Measurements from ENCODE around the gene UROC1. TPM values are rescaled to one million over a fixed set of nuclear protein-coding genes. Genes with fewer than 3 reads are reported as not detected.

The UROC1 gene
- total and polyA plus RNA-seq, 12 donors, result 0.01 TPM; not detected in 11

- intact Hi-C loops (cut with DNase I), result no loop called here
- TF ChIP-seq CTCF (IDR thresholded peaks at IDR 0.05), result no peak
- DNase-seq (no peak), ATAC-seq (no peak)
- H3K4me3 ChIP-seq, result no peak overlapping the region
- H3K4me1 ChIP-seq, result no peaks in the 10 kb centered on the region
- H3K27me3 ChIP-seq, result no peaks in the 10 kb centered on the region
- no peaks in the 10 kb centered on the region for H3K9me3 ChIP-seq
- no peak overlapping the region for H3K27ac ChIP-seq
- H3K36me3 ChIP-seq, result no peaks in the 10 kb centered on the region
- WGBS, 2 donors, result 72 to 78% methylated on average over 21 of the region's 21 CpGs
Observed at GRCh38 chr3:126496894-126497850, 20.4 kb downstream of the UROC1 start.

GRCh38 chr3:126495786-126496185 lies 21.8 kb downstream of the UROC1 start:
- Histone ChIP-seq H3K9me3 (no peaks in the 10 kb centered on the region), H3K27ac (no peak overlapping the region), H3K4me3 (no peak overlapping the region), H3K36me3 (no peaks in the 10 kb centered on the region), H3K27me3 (no peaks in the 10 kb centered on the region), H3K4me1 (peaks cover 0 to 6% (median 0%) of the 10 kb centered on the region in 9 donors)
- ATAC-seq, result no peak
- intact Hi-C loops (cut with DNase I), result no loop called here
- no peak for TF ChIP-seq CTCF (IDR thresholded peaks at IDR 0.05)
- WGBS, 2 donors, result 90 to 91% methylated on average over 8 of the region's 8 CpGs
- no peak for DNase-seq

GRCh38 chr3:126494970-126495230 lies 22.7 kb downstream of the UROC1 start:
- TF ChIP-seq CTCF (IDR thresholded peaks at IDR 0.05), result no peak
- DNase-seq, result no peak
- Histone ChIP-seq H3K9me3 (no peaks in the 10 kb centered on the region), H3K4me1 (peaks cover 0 to 8% (median 0%) of the 10 kb centered on the region in 9 donors), H3K27me3 (no peaks in the 10 kb centered on the region), H3K4me3 (no peak overlapping the region), H3K36me3 (no peaks in the 10 kb centered on the region), H3K27ac (no peak overlapping the region)
- 88 to 89% methylated on average over 6 of the region's 6 CpGs for WGBS, 2 donors
- intact Hi-C loops (cut with DNase I), result no loop called here
- no peak for ATAC-seq

GRCh38 chr3:126494204-126494969 lies 23.2 kb downstream of the UROC1 start:
- no peaks in the 10 kb centered on the region for H3K27me3 ChIP-seq
- DNase-seq (no peak), ATAC-seq (no peak)
- no peaks in the 10 kb centered on the region for H3K9me3 ChIP-seq
- 65 to 75% methylated on average over 12 of the region's 12 CpGs for WGBS, 2 donors
- no peak overlapping the region for H3K4me3 ChIP-seq
- no peaks in the 10 kb centered on the region for H3K36me3 ChIP-seq
- no peak overlapping the region for H3K27ac ChIP-seq
- H3K4me1 ChIP-seq, result peaks cover 0 to 10% (median 0%) of the 10 kb centered on the region in 9 donors
- TF ChIP-seq CTCF (IDR thresholded peaks at IDR 0.05), result no peak
- intact Hi-C loops (cut with DNase I), result no loop called here
